GM12892 (cell line): ENCODE measurements around the gene RPP40.

Experiments used
- POLR2A ChIP-seq: IDR thresholded peaks from 2 replicates; pipeline ENCODE4 v1.6.1; 2011; ENCODE audit warnings: low read depth, low read length, control low read depth
- POLR2AphosphoS5 ChIP-seq: IDR thresholded peaks from 2 replicates; pipeline ENCODE4 v1.6.1; 2011; ENCODE audit warnings: low read depth, low read length, control low read depth
- TAF1 ChIP-seq: IDR thresholded peaks from 2 replicates; pipeline ENCODE4 v1.6.1; 2011; ENCODE audit warnings: low read depth, mild to moderate bottlenecking, control low read depth, low read length, borderline replicate concordance

GRCh38 chr6:4967301-4968030 lies 36.4 kb downstream of the RPP40 start:
- TF ChIP-seq POLR2AphosphoS5 (no peak), POLR2A (no peak), TAF1 (no peak)
